Effector CD4-positive, alpha-beta T cell (primary cell): ENCODE results near the gene RFNG.
"Not testable (repeated sequence)": the region's sequence is repeated elsewhere in the genome, so short reads cannot be mapped to it uniquely, and the experiment has no call there.

Source experiments
- DNase-seq: peaks from one replicate; pipeline ENCODE4 v3.0.0-alpha.2; 2020

The RFNG gene

GRCh38 chr17:82041144-82041814, 10.3 kb downstream of the RFNG start:
- DNase-seq = no peak

- no peak for DNase-seq
Observed at GRCh38 chr17:82039695-82040299, 11.8 kb downstream of the RFNG start.

GRCh38 chr17:82038796-82039409, 12.7 kb downstream of the RFNG start:
- DNase-seq = not testable (repeated sequence)

GRCh38 chr17:82037889-82038195, 13.8 kb downstream of the RFNG start:
- DNase-seq = no peak

- DNase-seq = peak; percentile 92
Observed at GRCh38 chr17:82037092-82037888, 14.3 kb downstream of the RFNG start, which contains the start of gene DCXR. Gene DCXR (minus strand): TSS chr17:82037697. CDS start chr17:82037682, 15 bp downstream.

GRCh38 chr17:82036634-82037091, 14.9 kb downstream of the RFNG start:
- DNase-seq = no peak

- DNase-seq = no peak
Observed at GRCh38 chr17:82035956-82036633, 15.5 kb downstream of the RFNG start.

- no peak for DNase-seq
Observed at GRCh38 chr17:82035488-82035887, 16.1 kb downstream of the RFNG start.

- DNase-seq = no peak
Observed at GRCh38 chr17:82034371-82035011, 17.1 kb downstream of the RFNG start.

GRCh38 chr17:82033359-82034085, 18.1 kb downstream of the RFNG start:
- DNase-seq = no peak

- DNase-seq = no peak
Observed at GRCh38 chr17:82031885-82032627, 19.6 kb downstream of the RFNG start.

- DNase-seq = no peak
Observed at GRCh38 chr17:82031303-82031884, 20.2 kb downstream of the RFNG start, which contains the start of gene RAC3. Gene RAC3 (plus strand): TSS chr17:82031678. CDS start chr17:82031762, 84 bp downstream.

- peak; percentile 75 for DNase-seq
Observed at GRCh38 chr17:82030470-82031302, 20.9 kb downstream of the RFNG start.

GRCh38 chr17:82029990-82030469, 21.6 kb downstream of the RFNG start:
- no peak for DNase-seq

GRCh38 chr17:82029391-82029790, 22.2 kb downstream of the RFNG start:
- no peak for DNase-seq

- DNase-seq = no peak
Observed at GRCh38 chr17:82028966-82029365, 22.6 kb downstream of the RFNG start.

- DNase-seq = no peak
Observed at GRCh38 chr17:82028246-82028645, 23.4 kb downstream of the RFNG start.

- DNase-seq = no peak
Observed at GRCh38 chr17:82025401-82026107, 26.1 kb downstream of the RFNG start.
